Measurements from ENCODE around the gene CELA2A. TPM values are rescaled to one million over a fixed set of nuclear protein-coding genes. Genes with fewer than 3 reads are reported as not detected.

CELA2A gene
- polyA plus RNA-seq, 1 of the 3 experiments (the other 2 are of a cell fraction): not detected

DNA sequence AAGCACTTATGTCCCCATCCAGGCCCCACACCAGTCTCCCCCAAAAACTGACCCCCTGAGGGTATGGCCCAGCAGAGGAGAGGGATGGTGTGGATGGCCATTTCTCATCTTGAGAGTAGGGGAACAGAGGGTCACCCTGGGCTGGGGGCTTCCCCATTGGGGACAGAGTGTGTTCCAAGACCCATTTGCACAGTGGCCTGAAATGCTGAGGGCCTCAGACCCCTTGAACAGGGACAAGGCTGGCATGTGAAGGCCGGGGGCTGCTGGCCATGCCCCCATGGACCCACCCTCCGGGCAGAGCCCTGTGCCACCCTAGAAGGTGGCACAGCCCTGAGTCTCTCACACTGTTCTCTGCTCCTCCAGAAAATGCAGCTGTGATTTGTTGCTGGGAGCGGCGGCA is 10.3 kb upstream of the CELA2A start:
- no peaks in the 10 kb centered on the region for H3K9me2 ChIP-seq
- no peaks in the 10 kb centered on the region for H4K20me1 ChIP-seq (ENCODE audit: insufficient read depth)
- H3K36me3 ChIP-seq (replicated peaks in 1 of 2; ENCODE audit: control insufficient read depth in 1 of 2, insufficient read depth in 2 of 2, low read length in 1 of 2): no peaks in the 10 kb centered on the region
- H3K4me2 ChIP-seq: no peak overlapping the region
- no peaks in the 10 kb centered on the region for H3K27me3 ChIP-seq (ENCODE audit: insufficient read depth)
- ChIA-PET CTCF (interaction anchor here (1.4 to 2.2 kb wide), 2 partner anchors 15 to 122 kb away, joined by 6 to 10 read pairs; no protein-coding TSS in a partner anchor), POLR2A (no interaction called here)
- H3K4me3 ChIP-seq (ENCODE audit: low read depth in 2 of 2, low read length in 1 of 2): no peak overlapping the region
- DNase-seq: no peak
- H3K9ac ChIP-seq: no peak overlapping the region
- H3F3A ChIP-seq (replicated peaks; ENCODE audit: insufficient read depth): peaks cover 3% of the 10 kb centered on the region
- no peak for TF ChIP-seq RFX5 (IDR thresholded peaks at IDR 0.05; ENCODE audit: low read length)
- no peak overlapping the region for H2AFZ ChIP-seq (ENCODE audit: low read depth)
- H3K27ac ChIP-seq (ENCODE audit: low read depth in 2 of 2, low read length in 1 of 2): no peak overlapping the region
- H3K4me1 ChIP-seq (ENCODE audit: control insufficient read depth in 1 of 2, insufficient read depth in 2 of 2, low read depth in 1 of 2, low read length in 1 of 2): peaks cover 0 to 3% of the 10 kb centered on the region in 2 experiments; a peak in 1 of 4 replicates
- no peaks in the 10 kb centered on the region for H3K9me3 ChIP-seq
- WGBS (ENCODE audit: low lambda C conversion rate): no CpG with 5 or more reads among the region's 4 CpGs
- H3K79me2 ChIP-seq (ENCODE audit: insufficient read depth): no peaks in the 10 kb centered on the region

DNA sequence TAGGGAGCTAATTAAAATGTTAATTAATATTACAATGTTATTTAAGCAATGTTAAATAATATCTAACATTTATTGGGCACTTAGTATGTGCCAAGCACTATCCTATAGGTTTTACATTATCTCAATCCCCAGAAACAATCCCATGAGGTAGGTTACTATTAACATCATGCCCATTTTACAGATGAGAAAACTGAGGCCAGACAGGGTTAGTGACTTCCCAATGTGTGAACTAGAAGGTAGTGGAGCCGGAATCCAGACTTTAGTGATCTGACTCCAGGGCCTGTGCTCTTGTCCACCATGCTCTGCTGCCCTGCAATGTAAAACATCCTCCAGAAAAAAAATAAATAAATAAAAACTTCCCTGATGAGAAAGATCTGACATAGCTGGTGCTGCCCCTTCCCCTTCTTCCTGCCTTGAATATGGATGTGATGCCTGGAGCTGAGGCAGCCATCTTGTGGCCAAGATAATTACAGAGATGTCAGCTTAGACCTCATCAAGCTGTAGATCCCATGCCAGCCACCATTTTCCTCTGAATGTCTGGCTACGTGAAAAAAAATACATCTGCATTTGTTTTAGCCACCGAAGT is 7.6 kb upstream of the CELA2A start:
- Histone ChIP-seq H3K36me3 (replicated peaks in 1 of 2; ENCODE audit: control insufficient read depth in 1 of 2, insufficient read depth in 2 of 2, low read length in 1 of 2) (no peaks in the 10 kb centered on the region), H3K9me2 (no peaks in the 10 kb centered on the region), H4K20me1 (ENCODE audit: insufficient read depth) (no peaks in the 10 kb centered on the region), H3K4me2 (no peak overlapping the region), H3K4me3 (ENCODE audit: low read depth in 2 of 2, low read length in 1 of 2) (no peak overlapping the region), H3F3A (replicated peaks; ENCODE audit: insufficient read depth) (peaks cover 3% of the 10 kb centered on the region), H3K27ac (ENCODE audit: low read depth in 2 of 2, low read length in 1 of 2) (no peak overlapping the region), H3K4me1 (ENCODE audit: control insufficient read depth in 1 of 2, insufficient read depth in 2 of 2, low read depth in 1 of 2, low read length in 1 of 2) (peaks cover 0 to 3% of the 10 kb centered on the region in 2 experiments; a peak in 1 of 4 replicates), H3K27me3 (ENCODE audit: insufficient read depth) (no peaks in the 10 kb centered on the region), H2AFZ (ENCODE audit: low read depth) (no peak overlapping the region), H3K79me2 (ENCODE audit: insufficient read depth) (no peaks in the 10 kb centered on the region), H3K9me3 (no peaks in the 10 kb centered on the region), H3K9ac (no peak overlapping the region)
- DNase-seq: no peak
- TF ChIP-seq TEAD4 (IDR thresholded peaks at IDR 0.05; ENCODE audit: borderline replicate concordance, insufficient read depth) (no peak), NRF1 (IDR thresholded peaks at IDR 0.05; ENCODE audit: low read depth, low read length) (no peak), MEF2A (IDR thresholded peaks at IDR 0.05; ENCODE audit: borderline replicate concordance, low read depth) (no peak), EP300 (IDR thresholded peaks at IDR 0.05; ENCODE audit: borderline replicate concordance in 1 of 2, low read depth in 1 of 2, low read length in 1 of 2) (no peak), JUND (IDR thresholded peaks at IDR 0.05) (no peak), CHD2 (IDR thresholded peaks at IDR 0.05; ENCODE audit: low read length, partially characterized antibody) (no peak), FOXM1 (IDR thresholded peaks at IDR 0.05; ENCODE audit: low read depth) (no peak), NFIC (IDR thresholded peaks at IDR 0.05; ENCODE audit: borderline replicate concordance) (no peak), SMC3 (IDR thresholded peaks at IDR 0.05; ENCODE audit: low read depth, low read length) (no peak), RAD21 (IDR thresholded peaks at IDR 0.05; ENCODE audit: low read length) (no peak), GABPA (IDR thresholded peaks at IDR 0.05; ENCODE audit: low read depth) (no peak), FOSL2 (IDR thresholded peaks at IDR 0.05; ENCODE audit: borderline replicate concordance, low read depth) (no peak)
- WGBS (ENCODE audit: low lambda C conversion rate): 74% methylated on average over 3 of the region's 3 CpGs
- ChIA-PET CTCF (interaction anchor here (1.2 to 3.1 kb wide), 3 partner anchors 9 to 125 kb away, joined by 3 to 12 read pairs (median 6); no protein-coding TSS in a partner anchor), POLR2A (no interaction called here)

GRCh38 chr1:15449567-15449966 is 7.0 kb upstream of the CELA2A start:
- Histone ChIP-seq H3K9me2 (no peaks in the 10 kb centered on the region), H3K4me3 (ENCODE audit: low read depth in 2 of 2, low read length in 1 of 2) (no peak overlapping the region), H3K27ac (ENCODE audit: low read depth in 2 of 2, low read length in 1 of 2) (no peak overlapping the region), H2AFZ (ENCODE audit: low read depth) (no peak overlapping the region), H3K79me2 (ENCODE audit: insufficient read depth) (no peaks in the 10 kb centered on the region), H4K20me1 (ENCODE audit: insufficient read depth) (no peaks in the 10 kb centered on the region), H3K27me3 (ENCODE audit: insufficient read depth) (no peaks in the 10 kb centered on the region), H3F3A (replicated peaks; ENCODE audit: insufficient read depth) (peaks cover 3% of the 10 kb centered on the region), H3K4me1 (ENCODE audit: control insufficient read depth in 1 of 2, insufficient read depth in 2 of 2, low read depth in 1 of 2, low read length in 1 of 2) (peaks cover 0 to 1% of the 10 kb centered on the region in 2 experiments; a peak in 1 of 4 replicates), H3K9ac (no peak overlapping the region), H3K4me2 (no peak overlapping the region), H3K9me3 (no peaks in the 10 kb centered on the region), H3K36me3 (replicated peaks in 1 of 2; ENCODE audit: control insufficient read depth in 1 of 2, insufficient read depth in 2 of 2, low read length in 1 of 2) (no peaks in the 10 kb centered on the region)
- WGBS (ENCODE audit: low lambda C conversion rate): 51% methylated on average over 3 of the region's 3 CpGs
- no peak for TF ChIP-seq SIN3A (IDR thresholded peaks at IDR 0.05; ENCODE audit: borderline replicate concordance, low read depth, low read length)
- TF ChIP-seq YY1 (IDR thresholded peaks at IDR 0.05; ENCODE audit: low read depth): no peak
- no peak for DNase-seq
- ChIA-PET POLR2A (no interaction called here), CTCF (interaction anchor here (1.2 to 3.1 kb wide), 3 partner anchors 9 to 126 kb away, joined by 3 to 12 read pairs (median 6); no protein-coding TSS in a partner anchor)

All from SK-N-SH (cell line).